Urinary bladder (tissue), 4 donors: ENCODE data around the gene PON2. TPM values are rescaled to one million over a fixed set of nuclear protein-coding genes. Genes with fewer than 3 reads are reported as not detected.
"Not testable (repeated sequence)": the region's sequence is repeated elsewhere in the genome, so short reads cannot be mapped to it uniquely, and the experiment has no call there.

ENCODE experiments used
- DNase-seq: peaks from one replicate; pipeline ENCODE4 v3.0.0-alpha.2; 2015; ENCODE audit errors: extremely low spot score
- H3K27ac ChIP-seq: one replicate; pipeline ENCODE4 v1.5.1; 2013; ENCODE audit warnings: low read depth, mild to moderate bottlenecking, moderate library complexity
- H3K36me3 ChIP-seq: one replicate; pipeline ENCODE4 v1.6.1; 2013; ENCODE audit warnings: mild to moderate bottlenecking, moderate library complexity; ENCODE audit not compliant: insufficient read depth
- H3K4me1 ChIP-seq: one replicate; pipeline ENCODE4 v1.6.1; 2013; ENCODE audit warnings: mild to moderate bottlenecking, moderate library complexity; ENCODE audit not compliant: insufficient read depth
- H3K4me3 ChIP-seq: one replicate; pipeline ENCODE4 v1.5.1; 2013; ENCODE audit warnings: low read depth, low read length
- WGBS: extraction: QIAGEN DNeasy Blood & Tissue Kit; methylation state at CpG from one replicate; pipeline ENCODE4 v1.1.7; 2013; 5-methylcytosine and 5-hydroxymethylcytosine counted together
- polyA plus RNA-seq: library from polyadenylated mRNA; stranded (reverse); fragments of 200-250 nt; gene quantifications from one replicate; pipeline ENCODE4 v1.2.3, GENCODE V29; 2013
- total RNA-seq: library from RNA; depleted of rRNA; stranded (reverse); fragments of >200 nt; gene quantifications from one replicate; pipeline ENCODE4 v1.2.3, GENCODE V29; 2014
- donor health status: healthy with polysubstance abuse.
- donor health status: healthy.

The PON2 gene
- total and polyA plus RNA-seq, 2 donors, result 53.7 to 130 TPM

DNA sequence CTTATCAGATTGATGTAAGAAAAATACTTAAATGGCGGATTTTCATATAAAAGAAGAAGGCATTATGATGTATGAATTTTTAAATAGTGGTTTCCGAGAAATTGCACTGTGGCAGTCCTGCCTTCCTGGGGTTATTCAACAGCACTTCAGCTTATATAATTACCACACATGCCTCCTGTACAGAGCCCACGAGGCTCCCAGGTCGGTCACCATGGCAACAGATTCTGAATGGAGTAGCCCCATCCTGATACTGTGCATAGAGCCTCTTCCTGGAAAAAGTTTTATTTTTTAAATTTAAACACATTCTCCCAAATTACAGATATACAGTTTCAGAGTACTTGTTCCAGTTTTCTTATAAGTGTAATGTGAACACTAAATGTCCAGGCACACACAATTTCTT is 35.0 kb upstream of the PON2 start:
- WGBS, result 75% methylated on average over 4 of the region's 4 CpGs
- Histone ChIP-seq H3K27ac (no peak overlapping the region), H3K4me1 (no peaks in the 10 kb centered on the region), H3K4me3 (no peak overlapping the region), H3K36me3 (no peaks in the 10 kb centered on the region)
- no peak for DNase-seq

DNA sequence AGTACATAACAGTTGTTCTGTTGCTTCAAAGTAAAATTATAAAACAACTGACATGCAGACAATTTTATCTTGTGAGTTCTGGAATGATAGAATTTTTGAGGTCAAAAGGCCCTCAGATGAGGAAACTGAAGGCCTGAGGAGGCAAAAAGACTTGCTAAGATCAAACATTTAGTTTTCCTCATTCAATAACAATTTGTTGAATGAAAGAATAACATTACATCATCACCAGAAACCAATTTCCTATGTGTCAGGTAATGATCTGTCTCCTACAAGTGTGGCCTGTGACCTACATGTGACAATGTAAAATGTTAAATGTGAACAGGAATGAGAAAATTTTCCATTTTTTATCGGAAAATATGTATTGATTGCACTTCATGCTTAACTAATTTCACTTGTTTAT is 34.4 kb upstream of the PON2 start:
- H3K36me3 ChIP-seq, result no peaks in the 10 kb centered on the region
- H3K4me1 ChIP-seq, result no peaks in the 10 kb centered on the region
- no peak for DNase-seq
- no peak overlapping the region for H3K27ac ChIP-seq
- 94% methylated on average over 1 of the region's 1 CpG for WGBS
- H3K4me3 ChIP-seq, result no peak overlapping the region

DNA sequence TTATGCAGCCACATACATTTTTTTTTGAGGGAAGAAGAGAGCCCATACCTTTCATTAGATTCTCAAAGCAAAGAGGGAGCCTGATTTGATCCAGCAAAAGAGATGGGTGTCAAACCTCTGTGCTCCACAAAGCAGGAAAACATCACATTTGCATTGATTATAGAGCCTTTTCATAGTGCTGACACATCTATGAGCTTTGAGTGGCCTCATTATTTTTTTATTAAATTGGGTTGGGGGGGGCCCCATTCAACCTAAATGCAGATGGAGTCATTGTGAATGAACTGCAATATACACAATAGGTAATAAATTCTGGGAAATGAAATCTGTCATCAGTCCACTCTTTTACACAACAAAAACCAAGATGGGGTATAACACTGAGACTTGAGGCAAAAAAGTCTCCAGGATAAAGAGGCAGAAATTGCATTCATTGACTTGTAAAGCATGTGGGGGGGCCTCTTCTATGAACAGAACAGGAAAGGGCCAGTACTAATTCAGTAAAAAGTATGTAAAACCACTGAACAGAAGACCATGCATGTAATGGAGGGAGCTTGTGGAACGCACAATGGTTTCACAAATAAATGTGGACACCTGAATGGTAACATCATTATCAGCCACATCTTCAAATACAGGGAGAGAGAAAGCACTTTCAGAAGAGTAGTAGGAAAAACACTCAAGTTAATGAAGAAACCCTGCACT is 33.2 kb upstream of the PON2 start:
- 95% methylated on average over 1 of the region's 1 CpG for WGBS
- H3K27ac ChIP-seq, result no peak overlapping the region
- no peaks in the 10 kb centered on the region for H3K36me3 ChIP-seq
- no peak overlapping the region for H3K4me3 ChIP-seq
- no peak for DNase-seq
- H3K4me1 ChIP-seq, result no peaks in the 10 kb centered on the region

DNA sequence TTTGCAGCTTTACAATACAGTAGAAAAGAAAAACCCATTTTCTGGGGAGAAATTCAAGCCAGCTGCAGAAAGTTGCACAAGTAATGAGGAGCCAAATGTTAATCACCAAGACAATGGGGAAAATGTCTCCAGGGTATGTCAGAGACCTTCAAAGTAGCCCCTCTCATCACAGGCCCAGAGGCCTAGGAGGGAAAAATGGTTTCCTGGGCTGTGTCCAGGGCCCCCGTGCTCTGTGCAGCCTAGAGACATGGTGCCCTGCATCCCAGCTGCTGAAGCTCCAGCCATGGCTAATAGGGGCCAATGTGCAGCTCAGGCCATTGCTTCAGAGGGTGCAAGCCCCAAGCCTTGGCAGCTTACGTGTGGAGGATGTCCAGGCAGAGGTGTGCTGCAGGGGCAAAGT is 25.8 kb upstream of the PON2 start:
- H3K36me3 ChIP-seq, H3K27ac ChIP-seq, DNase-seq, H3K4me3 ChIP-seq, H3K4me1 ChIP-seq: not testable (repeated sequence)
- WGBS, result 96% methylated on average over 2 of the region's 2 CpGs

DNA sequence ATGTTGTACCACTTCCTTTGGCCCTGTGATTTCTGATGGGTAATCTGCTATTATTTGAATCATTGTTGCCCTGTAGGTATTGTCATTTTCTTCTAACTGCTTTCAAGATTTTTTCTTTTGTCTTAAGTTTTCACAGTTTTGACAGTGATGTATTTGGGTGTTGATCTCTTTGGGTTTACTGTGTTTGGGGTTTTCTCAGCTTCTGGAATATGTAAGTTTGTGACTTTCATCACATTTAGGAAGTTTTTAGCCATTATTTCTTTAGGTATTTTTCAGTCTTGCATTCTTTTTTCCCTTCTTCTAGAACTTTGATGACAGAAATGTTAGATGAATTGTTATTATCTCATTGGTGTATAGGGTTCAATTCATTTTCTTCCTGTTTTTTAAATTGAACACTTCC is 23.1 kb upstream of the PON2 start:
- no peak for DNase-seq

DNA sequence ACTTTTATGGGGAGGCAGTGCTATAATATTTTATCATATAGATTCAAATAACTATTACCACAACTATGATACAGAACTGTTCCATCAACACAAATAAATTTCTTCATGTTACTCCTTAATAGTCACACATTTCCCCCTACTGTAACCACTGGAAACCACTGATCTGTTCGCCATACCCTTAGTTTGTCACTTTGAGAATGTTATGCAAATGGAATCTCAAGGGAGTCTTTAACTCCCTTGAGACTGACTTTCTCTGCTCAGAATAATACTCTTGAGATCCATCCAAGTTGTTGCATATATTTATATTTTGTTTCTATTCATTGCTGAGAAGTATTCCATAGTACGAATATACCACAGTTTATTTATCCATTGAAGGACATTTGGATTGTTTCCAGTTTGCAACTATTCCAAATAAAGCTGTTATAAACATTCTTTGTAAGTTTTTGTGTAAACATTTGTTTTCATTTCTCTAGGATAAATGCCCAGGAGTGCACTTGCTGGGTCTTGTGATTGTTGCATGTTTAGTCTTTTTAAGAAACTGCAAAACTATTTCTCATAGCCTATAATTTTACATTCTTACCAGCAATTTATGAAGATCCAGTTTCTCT is 19.7 kb upstream of the PON2 start:
- no peak overlapping the region for H3K27ac ChIP-seq
- no peak overlapping the region for H3K4me3 ChIP-seq
- no peaks in the 10 kb centered on the region for H3K4me1 ChIP-seq
- 52% methylated on average over 2 of the region's 2 CpGs for WGBS
- DNase-seq, result no peak
- H3K36me3 ChIP-seq, result no peaks in the 10 kb centered on the region

More for the DNA sequence above, 23.1 kb upstream of the PON2 start:
- Histone ChIP-seq H3K27ac (no peak overlapping the region), H3K36me3 (no peaks in the 10 kb centered on the region), H3K4me1 (no peaks in the 10 kb centered on the region), H3K4me3 (no peak overlapping the region)

DNA sequence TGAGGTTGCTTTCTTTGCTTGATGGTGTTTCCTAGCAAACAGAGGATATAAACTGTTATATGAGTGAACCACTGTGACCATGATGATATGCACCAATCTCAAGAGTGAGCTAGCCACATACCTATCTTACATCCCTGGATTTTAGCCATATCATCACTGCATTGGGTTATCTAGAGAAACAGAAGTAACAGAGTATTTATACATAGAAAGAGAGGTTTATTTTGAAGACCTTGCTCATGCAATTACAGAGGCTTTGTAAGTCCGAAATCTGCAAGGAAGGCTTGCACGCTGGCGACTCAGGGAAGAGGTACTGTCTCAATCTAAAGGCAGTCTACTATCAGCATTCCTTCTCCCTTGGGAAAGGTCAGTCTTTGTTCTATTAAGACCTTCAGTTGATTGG is 11.8 kb upstream of the PON2 start:
- DNase-seq, result no peak
- Histone ChIP-seq H3K4me1 (no peaks in the 10 kb centered on the region), H3K27ac (no peak overlapping the region), H3K36me3 (no peaks in the 10 kb centered on the region), H3K4me3 (no peak overlapping the region)
- WGBS, result 97% methylated on average over 3 of the region's 3 CpGs

DNA sequence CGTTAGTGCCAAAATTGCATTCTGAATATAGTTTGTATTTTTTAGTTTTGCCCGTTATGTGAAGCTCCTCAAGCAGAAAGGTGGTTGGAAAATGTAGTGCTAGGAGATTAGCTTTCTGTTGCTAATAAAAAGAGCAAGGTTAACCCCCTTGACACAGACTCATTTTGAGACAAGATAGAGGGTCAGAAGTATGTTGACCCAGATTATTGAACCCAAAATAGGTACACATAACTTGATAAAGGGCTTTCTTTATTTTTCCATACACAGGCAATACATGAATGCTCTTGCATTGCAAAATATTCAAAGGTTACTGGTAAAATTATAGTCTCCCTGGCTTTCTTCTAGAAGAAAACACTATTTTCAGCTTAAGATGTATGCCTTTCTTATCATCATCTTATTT is 10.0 kb upstream of the PON2 start:
- no peak overlapping the region for H3K4me3 ChIP-seq
- 55% methylated on average over 2 of the region's 2 CpGs for WGBS
- no peaks in the 10 kb centered on the region for H3K36me3 ChIP-seq
- no peaks in the 10 kb centered on the region for H3K4me1 ChIP-seq
- no peak for DNase-seq
- no peak overlapping the region for H3K27ac ChIP-seq

DNA sequence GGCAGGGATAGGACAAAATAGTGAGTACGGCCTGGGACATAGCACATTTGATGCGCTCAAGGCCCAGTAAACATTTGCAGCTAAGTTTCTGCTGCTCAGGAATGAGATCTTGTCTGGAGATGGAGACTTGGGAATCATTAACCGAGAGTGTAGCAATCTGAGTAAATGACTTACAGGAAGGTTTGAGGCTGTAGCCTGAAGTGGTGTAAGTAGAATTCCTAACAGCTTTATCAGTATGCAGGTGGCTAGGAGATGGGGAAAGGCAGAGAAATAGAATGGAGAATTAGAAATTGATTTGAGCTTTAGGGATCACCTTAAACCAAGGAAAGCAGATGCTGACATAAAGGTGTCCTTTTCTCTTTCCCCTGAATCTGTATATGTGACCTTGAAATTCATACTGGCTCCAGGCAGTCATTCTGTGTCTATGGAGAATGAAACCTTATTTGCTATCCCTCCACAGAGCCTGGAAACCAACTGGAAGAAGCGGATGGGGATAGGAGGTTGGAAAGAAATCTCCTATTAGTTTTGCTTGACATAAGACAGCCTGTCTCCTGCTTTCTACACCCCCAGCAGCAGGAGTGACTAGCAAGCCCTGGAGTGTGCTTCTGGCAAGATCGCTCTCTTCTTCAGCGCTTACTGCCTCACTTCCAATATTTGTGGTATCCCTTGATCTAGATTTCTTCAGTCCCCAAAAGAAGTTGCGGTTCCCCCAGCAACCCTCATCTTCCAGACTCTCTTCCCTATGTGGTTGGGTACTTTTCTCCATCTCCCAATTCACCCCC is 6.4 kb upstream of the PON2 start:
- 79% methylated on average over 7 of the region's 7 CpGs for WGBS
- Histone ChIP-seq H3K4me1 (no peaks in the 10 kb centered on the region), H3K27ac (no peak overlapping the region), H3K4me3 (no peak overlapping the region), H3K36me3 (no peaks in the 10 kb centered on the region)
- no peak for DNase-seq

DNA sequence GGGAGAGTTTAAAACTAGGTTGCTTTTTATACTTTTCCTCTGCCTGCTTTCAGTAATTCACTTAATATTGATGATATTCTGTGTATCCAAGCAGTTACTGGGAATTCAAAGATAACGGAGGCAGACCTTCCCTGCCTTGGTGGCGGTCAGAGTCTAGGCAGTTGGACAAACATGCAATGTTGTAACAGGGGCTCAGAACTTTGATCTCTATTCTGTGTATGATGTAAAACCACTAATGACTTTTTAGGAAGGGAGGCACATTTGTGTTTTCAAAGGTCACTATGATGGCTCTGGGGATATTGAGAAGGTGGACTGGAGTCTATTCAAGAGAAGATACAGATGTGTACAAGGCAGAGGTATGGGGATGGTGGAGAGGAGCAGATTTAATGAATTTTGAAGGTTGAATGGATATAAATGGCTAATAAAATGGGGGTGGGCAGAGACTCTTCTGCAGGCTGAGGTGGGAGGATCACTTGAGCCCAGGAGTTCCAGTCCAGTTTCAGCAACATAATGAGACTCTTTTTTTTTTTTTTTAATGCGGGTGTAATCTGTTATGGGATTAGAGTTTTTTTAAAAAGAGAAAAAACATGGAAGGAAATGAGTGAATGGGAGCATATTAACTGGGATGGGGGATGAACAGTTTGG is 5.7 kb upstream of the PON2 start:
- Histone ChIP-seq H3K36me3 (no peaks in the 10 kb centered on the region), H3K4me1 (no peaks in the 10 kb centered on the region), H3K4me3 (no peak overlapping the region), H3K27ac (no peak overlapping the region)
- 89% methylated on average over 3 of the region's 3 CpGs for WGBS
- DNase-seq, result no peak

DNA sequence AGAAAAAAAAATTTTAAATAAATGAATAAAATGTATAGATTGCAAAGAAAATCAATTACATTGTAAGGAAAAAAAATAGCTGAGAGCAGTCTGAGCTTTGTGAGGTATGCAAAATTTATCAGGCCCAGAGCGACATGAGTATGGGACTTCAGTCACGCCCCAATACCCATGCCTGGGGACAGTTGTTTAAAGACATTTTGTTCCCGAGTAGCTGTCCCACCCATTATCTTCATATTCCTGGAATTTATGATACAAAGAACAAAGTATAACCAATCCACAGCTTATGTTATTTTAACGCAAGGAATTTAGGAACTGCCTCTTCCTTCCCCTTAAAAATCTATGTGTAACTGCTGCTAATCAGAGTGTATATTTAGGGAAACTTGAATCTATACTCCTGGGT is 1.6 kb upstream of the PON2 start:
- DNase-seq, result no peak
- WGBS, result 74% methylated on average over 4 of the region's 4 CpGs

DNA sequence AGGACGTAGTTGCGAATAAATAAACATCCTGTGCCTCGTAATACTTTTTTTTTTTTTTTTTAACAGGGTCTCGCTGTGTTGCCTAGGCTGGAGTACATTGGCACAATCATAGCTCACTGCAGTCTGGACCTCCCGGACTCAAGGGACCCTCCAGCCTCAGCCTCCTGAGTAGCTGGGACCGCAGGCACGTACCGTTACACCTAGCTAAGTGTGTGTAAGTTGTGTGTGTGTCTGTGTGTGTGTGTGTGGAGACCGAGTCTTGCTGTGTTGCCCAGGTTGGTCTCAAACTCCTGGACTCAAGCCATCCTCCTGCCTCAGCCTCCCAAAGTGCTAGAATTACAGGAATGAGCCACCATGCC is 573 bp upstream of the PON2 start:
- H3K4me1 ChIP-seq, result no peaks in the 10 kb centered on the region
- no peak for DNase-seq
- 45% methylated on average over 9 of the region's 9 CpGs for WGBS
- H3K27ac ChIP-seq, result no peak overlapping the region
- H3K4me3 ChIP-seq, result peak overlapping the region; percentile 62
- H3K36me3 ChIP-seq, result no peaks in the 10 kb centered on the region

More for the DNA sequence above, 1.6 kb upstream of the PON2 start:
- Histone ChIP-seq H3K36me3 (no peaks in the 10 kb centered on the region), H3K4me3 (no peak overlapping the region), H3K27ac (no peak overlapping the region), H3K4me1 (no peaks in the 10 kb centered on the region)

DNA sequence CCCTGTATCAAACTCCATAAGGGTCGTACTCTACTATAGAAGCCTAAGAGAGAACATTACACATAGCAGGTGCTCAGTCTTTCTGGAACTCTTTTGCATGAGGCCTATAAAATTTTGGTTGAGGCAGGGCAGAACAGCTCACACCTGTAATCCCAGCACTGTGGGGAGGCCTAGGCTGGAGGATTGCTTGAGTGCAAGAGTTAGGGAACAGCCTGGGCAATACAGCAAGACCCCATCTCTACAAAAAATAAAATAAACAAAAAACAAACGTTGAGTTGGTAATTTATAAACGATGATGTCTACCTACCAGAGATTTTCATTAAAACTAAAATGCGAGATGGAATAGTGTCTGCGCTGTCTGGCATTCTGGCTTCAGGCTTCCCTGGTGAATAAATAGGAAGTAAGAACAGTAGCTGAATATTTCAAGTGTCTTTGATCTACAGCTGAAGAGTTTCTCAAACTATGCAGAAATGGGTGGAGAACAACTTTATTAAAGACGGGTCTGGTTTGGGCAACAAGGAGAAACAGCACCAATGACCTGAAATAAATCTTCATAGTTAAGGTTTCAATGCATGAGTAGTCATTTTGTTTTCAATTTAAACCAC is 774 bp downstream of the PON2 start:
- Histone ChIP-seq H3K36me3 (no peaks in the 10 kb centered on the region), H3K4me3 (peak overlapping the region; percentile 62), H3K27ac (no peak overlapping the region), H3K4me1 (no peaks in the 10 kb centered on the region)
- no peak for DNase-seq
- whole genome bisulfite sequencing, result 50% methylated on average over 6 of the region's 6 CpGs
